ENCODE results near the gene SULT2B1. TPM values are rescaled to one million over a fixed set of nuclear protein-coding genes. Genes with fewer than 3 reads are reported as not detected.

Gene SULT2B1
- polyA plus RNA-seq, 1 donor from 2014 or later = not detected

DNA sequence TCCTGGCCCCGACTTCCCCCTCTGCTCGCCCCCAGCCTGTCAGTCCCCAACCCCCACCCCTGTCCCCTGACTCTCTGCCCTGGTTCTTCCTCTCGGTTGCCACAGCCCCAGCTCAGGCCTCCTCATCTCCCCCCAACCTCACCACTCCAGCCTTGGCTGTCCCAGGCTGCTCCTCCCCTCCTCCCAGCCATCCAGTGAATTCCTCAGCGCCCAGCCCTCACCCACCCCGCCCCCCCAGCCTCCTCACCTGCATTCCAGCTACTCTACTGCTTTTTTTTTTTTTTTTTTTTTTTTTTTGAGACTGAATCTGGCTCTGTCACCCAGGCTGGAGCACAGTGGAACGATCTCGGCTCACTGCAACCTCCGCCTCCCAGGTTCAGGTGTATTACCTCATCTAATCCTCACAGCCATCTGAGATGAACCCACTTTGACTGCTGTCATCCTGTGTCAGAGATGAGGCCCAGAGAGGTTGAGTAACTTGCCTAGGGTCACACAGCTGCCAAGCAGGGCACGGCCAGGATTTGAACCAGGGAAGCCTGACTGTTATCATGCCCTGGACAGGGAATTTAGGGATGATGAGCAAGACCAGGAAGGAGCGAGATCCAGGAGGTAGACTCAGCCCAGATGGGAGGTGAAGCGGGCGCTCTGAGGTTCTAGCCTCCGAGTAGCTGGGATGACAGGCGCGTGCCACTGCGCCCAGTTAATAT lies 2.6 kb downstream of the SULT2B1 start:
- no peaks in the 10 kb centered on the region for H3K9me3 ChIP-seq (ENCODE audit: low read length)
- TF ChIP-seq TAF1 (IDR thresholded peaks at IDR 0.05; ENCODE audit: low read depth) (no peak), CTCF (IDR thresholded peaks at IDR 0.05; ENCODE audit: poor library complexity, severe bottlenecking) (no peak), MXI1 (conservative IDR thresholded peaks at IDR 0.05; ENCODE audit: poor library complexity, severe bottlenecking) (no peak), RAD21 (conservative IDR thresholded peaks at IDR 0.05) (no peak), POLR2AphosphoS5 (IDR thresholded peaks at IDR 0.05) (no peak), SMC3 (conservative IDR thresholded peaks at IDR 0.05; ENCODE audit: poor library complexity) (no peak), EZH2 (IDR thresholded peaks at IDR 0.05; ENCODE audit: borderline replicate concordance, insufficient read depth, low read length, poor library complexity, severe bottlenecking) (no peak), EP300 (conservative IDR thresholded peaks at IDR 0.05; ENCODE audit: poor library complexity, severe bottlenecking) (no peak)
- TF ChIP-seq, protein P1, sequence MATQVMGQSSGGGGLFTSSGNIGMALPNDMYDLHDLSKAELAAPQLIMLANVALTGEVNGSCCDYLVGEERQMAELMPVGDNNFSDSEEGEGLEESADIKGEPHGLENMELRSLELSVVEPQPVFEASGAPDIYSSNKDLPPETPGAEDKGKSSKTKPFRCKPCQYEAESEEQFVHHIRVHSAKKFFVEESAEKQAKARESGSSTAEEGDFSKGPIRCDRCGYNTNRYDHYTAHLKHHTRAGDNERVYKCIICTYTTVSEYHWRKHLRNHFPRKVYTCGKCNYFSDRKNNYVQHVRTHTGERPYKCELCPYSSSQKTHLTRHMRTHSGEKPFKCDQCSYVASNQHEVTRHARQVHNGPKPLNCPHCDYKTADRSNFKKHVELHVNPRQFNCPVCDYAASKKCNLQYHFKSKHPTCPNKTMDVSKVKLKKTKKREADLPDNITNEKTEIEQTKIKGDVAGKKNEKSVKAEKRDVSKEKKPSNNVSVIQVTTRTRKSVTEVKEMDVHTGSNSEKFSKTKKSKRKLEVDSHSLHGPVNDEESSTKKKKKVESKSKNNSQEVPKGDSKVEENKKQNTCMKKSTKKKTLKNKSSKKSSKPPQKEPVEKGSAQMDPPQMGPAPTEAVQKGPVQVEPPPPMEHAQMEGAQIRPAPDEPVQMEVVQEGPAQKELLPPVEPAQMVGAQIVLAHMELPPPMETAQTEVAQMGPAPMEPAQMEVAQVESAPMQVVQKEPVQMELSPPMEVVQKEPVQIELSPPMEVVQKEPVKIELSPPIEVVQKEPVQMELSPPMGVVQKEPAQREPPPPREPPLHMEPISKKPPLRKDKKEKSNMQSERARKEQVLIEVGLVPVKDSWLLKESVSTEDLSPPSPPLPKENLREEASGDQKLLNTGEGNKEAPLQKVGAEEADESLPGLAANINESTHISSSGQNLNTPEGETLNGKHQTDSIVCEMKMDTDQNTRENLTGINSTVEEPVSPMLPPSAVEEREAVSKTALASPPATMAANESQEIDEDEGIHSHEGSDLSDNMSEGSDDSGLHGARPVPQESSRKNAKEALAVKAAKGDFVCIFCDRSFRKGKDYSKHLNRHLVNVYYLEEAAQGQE (IDR thresholded peaks at IDR 0.05; ENCODE audit: borderline replicate concordance) = no peak
- no peaks in the 10 kb centered on the region for H3F3A ChIP-seq (ENCODE audit: insufficient read depth, low read length, poor library complexity, severe bottlenecking)
- H3K4me3 ChIP-seq (ENCODE audit: low read length) = no peak overlapping the region
- H4K20me1 ChIP-seq (ENCODE audit: insufficient read depth) = no peaks in the 10 kb centered on the region
- no peaks in the 10 kb centered on the region for H3K27me3 ChIP-seq (ENCODE audit: insufficient read depth, low read depth, low read length)
- H3K9me2 ChIP-seq (ENCODE audit: insufficient read depth, low read length) = no peaks in the 10 kb centered on the region
- no peaks in the 10 kb centered on the region for H3K79me2 ChIP-seq (replicated peaks; ENCODE audit: insufficient read depth, low read length)
- H3K27ac ChIP-seq (ENCODE audit: low read length) = no peak overlapping the region
- no peaks in the 10 kb centered on the region for H3K36me3 ChIP-seq (ENCODE audit: insufficient read depth, low read length)
- H2AFZ ChIP-seq (ENCODE audit: low read depth, low read length) = no peak overlapping the region
- H3K4me2 ChIP-seq (ENCODE audit: low read length) = no peak overlapping the region
- H3K9ac ChIP-seq (ENCODE audit: low read length) = no peak overlapping the region

- no peaks in the 10 kb centered on the region for H3K79me2 ChIP-seq (replicated peaks; ENCODE audit: insufficient read depth, low read length)
- H3K9me3 ChIP-seq (ENCODE audit: low read length) = no peaks in the 10 kb centered on the region
- H3K4me2 ChIP-seq (ENCODE audit: low read length) = no peak overlapping the region
- no peaks in the 10 kb centered on the region for H3K36me3 ChIP-seq (ENCODE audit: insufficient read depth, low read length)
- H3K9me2 ChIP-seq (ENCODE audit: insufficient read depth, low read length) = no peaks in the 10 kb centered on the region
- no peaks in the 10 kb centered on the region for H3K27me3 ChIP-seq (ENCODE audit: insufficient read depth, low read depth, low read length)
- no peaks in the 10 kb centered on the region for H4K20me1 ChIP-seq (ENCODE audit: insufficient read depth)
- H3F3A ChIP-seq (ENCODE audit: insufficient read depth, low read length, poor library complexity, severe bottlenecking) = no peaks in the 10 kb centered on the region
- H2AFZ ChIP-seq (ENCODE audit: low read depth, low read length) = no peak overlapping the region
- TF ChIP-seq MXI1 (conservative IDR thresholded peaks at IDR 0.05; ENCODE audit: poor library complexity, severe bottlenecking) (no peak), SMC3 (conservative IDR thresholded peaks at IDR 0.05; ENCODE audit: poor library complexity) (no peak), TAF1 (IDR thresholded peaks at IDR 0.05; ENCODE audit: low read depth) (no peak), RAD21 (conservative IDR thresholded peaks at IDR 0.05) (no peak), EZH2 (IDR thresholded peaks at IDR 0.05; ENCODE audit: borderline replicate concordance, insufficient read depth, low read length, poor library complexity, severe bottlenecking) (no peak), POLR2AphosphoS5 (IDR thresholded peaks at IDR 0.05) (no peak), CTCF (IDR thresholded peaks at IDR 0.05; ENCODE audit: poor library complexity, severe bottlenecking) (no peak), EP300 (conservative IDR thresholded peaks at IDR 0.05; ENCODE audit: poor library complexity, severe bottlenecking) (no peak)
- TF ChIP-seq, protein P1 (IDR thresholded peaks at IDR 0.05; ENCODE audit: borderline replicate concordance) = no peak
- H3K27ac ChIP-seq (ENCODE audit: low read length) = no peak overlapping the region
- no peak overlapping the region for H3K4me3 ChIP-seq (ENCODE audit: low read length)
- no peak overlapping the region for H3K9ac ChIP-seq (ENCODE audit: low read length)
Observed at GRCh38 chr19:48556163-48556562, 4.2 kb downstream of the SULT2B1 start.

Data from neural cell (in vitro differentiated cells).